Stimulated activated CD8-positive, alpha-beta memory T cell treated with anti-CD3 and anti-CD28 coated beads, Interleukin-15, amount 100 ng/mL, for 24 hours (primary cell): ENCODE data around the gene ENGASE.
A peak's percentile ranks its signal among the peaks of the same experiment; 100 is the strongest.

Source experiments
- DNase-seq: peaks from one replicate; pipeline ENCODE4 v3.0.0-alpha.2; 2020; ENCODE audit warnings: low read depth

Gene ENGASE

GRCh38 chr17:79039886-79040285, 34.7 kb upstream of the ENGASE start:
- no peak for DNase-seq

- no peak for DNase-seq
Measured at GRCh38 chr17:79041041-79041570, 33.5 kb upstream of the ENGASE start.

GRCh38 chr17:79041723-79042420, 32.8 kb upstream of the ENGASE start:
- no peak for DNase-seq

- DNase-seq = peak; percentile 43
Measured at GRCh38 chr17:79042421-79043190, 32.0 kb upstream of the ENGASE start.

- no peak for DNase-seq
Measured at GRCh38 chr17:79043191-79043930, 31.3 kb upstream of the ENGASE start.

GRCh38 chr17:79043931-79044320, 30.7 kb upstream of the ENGASE start:
- no peak for DNase-seq

- no peak for DNase-seq
Measured at GRCh38 chr17:79044462-79044861, 30.2 kb upstream of the ENGASE start.

GRCh38 chr17:79045001-79045729, 29.5 kb upstream of the ENGASE start:
- DNase-seq = no peak

GRCh38 chr17:79045842-79046196, 28.8 kb upstream of the ENGASE start:
- peak; percentile 38 for DNase-seq

- no peak for DNase-seq
Measured at GRCh38 chr17:79046197-79046915, 28.3 kb upstream of the ENGASE start.

GRCh38 chr17:79046916-79047280, 27.7 kb upstream of the ENGASE start:
- DNase-seq = no peak

- no peak for DNase-seq
Measured at GRCh38 chr17:79047291-79047920, 27.2 kb upstream of the ENGASE start.

- DNase-seq = no peak
Measured at GRCh38 chr17:79047923-79048825, 26.4 kb upstream of the ENGASE start.

GRCh38 chr17:79048826-79049755, 25.5 kb upstream of the ENGASE start:
- no peak for DNase-seq

- DNase-seq = no peak
Measured at GRCh38 chr17:79049821-79050220, 24.8 kb upstream of the ENGASE start.

- no peak for DNase-seq
Measured at GRCh38 chr17:79050551-79050950, 24.1 kb upstream of the ENGASE start.

GRCh38 chr17:79051306-79051705, 23.3 kb upstream of the ENGASE start:
- no peak for DNase-seq

GRCh38 chr17:79052131-79052530, 22.5 kb upstream of the ENGASE start:
- DNase-seq = no peak
